Upper lobe of right lung (tissue), 1 donor: ENCODE measurements around the gene ZNF185. TPM values are rescaled to one million over a fixed set of nuclear protein-coding genes. Genes with fewer than 3 reads are reported as not detected.
A peak's percentile ranks its signal among the peaks of the same experiment; 100 is the strongest.

Source experiments
- ATAC-seq: fragments of 200-7000 bp; cut with Tn5 transposase; one replicate; pipeline ENCODE4 v1.9.1; 2020; ENCODE audit warnings: mild to moderate bottlenecking, moderate library complexity
- DNase-seq: peaks from one replicate; pipeline ENCODE4 v3.0.0-alpha.2; 2020
- H3K27ac ChIP-seq: fragments of 200-600 bp; one replicate; pipeline ENCODE4 v1.8.0; 2022
- H3K27me3 ChIP-seq: fragments of 200-600 bp; one replicate; pipeline ENCODE4 v1.8.0; 2022; ENCODE audit warnings: mild to moderate bottlenecking
- H3K36me3 ChIP-seq: fragments of 200-600 bp; one replicate; pipeline ENCODE4 v1.8.0; 2022
- H3K4me1 ChIP-seq: fragments of 200-600 bp; one replicate; pipeline ENCODE4 v1.8.0; 2022
- H3K4me3 ChIP-seq: fragments of 200-600 bp; one replicate; pipeline ENCODE4 v1.8.0; 2022; ENCODE audit warnings: mild to moderate bottlenecking
- H3K9me3 ChIP-seq: fragments of 200-600 bp; one replicate; pipeline ENCODE4 v1.8.0; 2022
- CTCF ChIP-seq: fragments of 200-600 bp; IDR thresholded peaks from one replicate; pipeline ENCODE4 v1.8.0; 2022; ENCODE audit warnings: antibody characterized with exemption
- intact Hi-C: fragments of 100-400 bp; cut with DNase I; formaldehyde crosslinking; loops from one replicate; pipeline ENCODE4 v1.11.0; 2022
- total RNA-seq: library from RNA; stranded (reverse); fragmentation: NEBNext Ultra II Directional; extraction: Animal tissue kit (Norgen Biotek cat#: 25700); gene quantifications from one replicate; pipeline ENCODE4 v1.2.1, GENCODE V29; 2021
- donor health status: DM: no; HTN: yes; CAD: no; lungs with severe emphysema.

The ZNF185 gene
- total RNA-seq, 1 donor from 2014 or later: 16.3 TPM

GRCh38 chrX:152896450-152896849 lies 1.4 kb upstream of the ZNF185 start:
- DNase-seq (no peak), ATAC-seq (no peak)
- Histone ChIP-seq H3K4me1 (no peaks in the 10 kb centered on the region), H3K9me3 (no peaks in the 10 kb centered on the region), H3K27ac (no peak overlapping the region), H3K27me3 (no peaks in the 10 kb centered on the region), H3K36me3 (no peaks in the 10 kb centered on the region), H3K4me3 (no peak overlapping the region)
- intact Hi-C loops: no loop called here
- no peak for TF ChIP-seq CTCF

GRCh38 chrX:152898442-152898841 lies 575 bp downstream of the ZNF185 start:
- no peaks in the 10 kb centered on the region for H3K27me3 ChIP-seq
- peak overlapping the region; percentile 30 for H3K4me3 ChIP-seq
- no peak for TF ChIP-seq CTCF
- H3K36me3 ChIP-seq: no peaks in the 10 kb centered on the region
- intact Hi-C loops: no loop called here
- DNase-seq (no peak), ATAC-seq (no peak)
- H3K9me3 ChIP-seq: no peaks in the 10 kb centered on the region
- H3K4me1 ChIP-seq: no peaks in the 10 kb centered on the region
- no peak overlapping the region for H3K27ac ChIP-seq

DNA sequence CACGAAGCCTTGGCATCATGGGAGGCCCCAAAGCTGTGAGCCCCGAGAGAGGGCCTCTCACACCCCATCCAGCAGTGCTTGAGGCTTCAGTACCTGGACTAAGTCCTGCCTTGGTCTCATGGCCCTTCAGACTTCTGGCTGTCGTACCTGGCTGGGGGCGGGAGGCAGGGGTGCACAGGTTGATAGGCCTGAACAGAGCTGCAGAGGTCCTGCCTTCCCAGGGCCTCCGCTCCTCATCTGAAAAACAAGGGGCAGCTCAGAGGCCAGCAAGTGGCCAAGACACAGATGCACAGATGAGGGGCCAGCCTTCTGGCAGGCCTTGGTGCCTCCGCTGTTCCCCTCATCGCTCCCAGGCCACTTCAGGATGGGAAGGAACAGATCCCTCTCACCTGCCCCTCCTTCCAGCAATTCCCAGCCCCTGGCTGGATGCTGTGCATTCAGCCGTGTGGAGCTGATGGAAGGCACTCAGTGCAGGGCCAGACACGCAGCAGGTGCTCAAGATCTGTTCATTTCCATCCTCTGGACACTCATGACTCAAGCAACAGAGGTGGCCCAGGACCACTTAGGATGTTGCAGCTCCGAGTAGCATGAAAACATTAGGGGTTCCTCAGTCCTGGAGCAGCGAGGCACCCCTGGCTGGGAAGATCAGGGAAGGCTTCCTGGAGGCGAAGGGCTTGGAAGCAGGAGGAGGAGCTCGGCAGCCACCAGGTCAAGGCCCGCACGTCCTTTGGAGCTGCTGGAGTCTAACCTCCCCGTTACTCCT lies 1.4 kb downstream of the ZNF185 start:
- DNase-seq (no peak), ATAC-seq (no peak)
- intact Hi-C loops: no loop called here
- Histone ChIP-seq H3K27ac (no peak overlapping the region), H3K27me3 (no peaks in the 10 kb centered on the region), H3K4me1 (no peaks in the 10 kb centered on the region), H3K4me3 (no peak overlapping the region), H3K36me3 (no peaks in the 10 kb centered on the region), H3K9me3 (no peaks in the 10 kb centered on the region)
- no peak for TF ChIP-seq CTCF

DNA sequence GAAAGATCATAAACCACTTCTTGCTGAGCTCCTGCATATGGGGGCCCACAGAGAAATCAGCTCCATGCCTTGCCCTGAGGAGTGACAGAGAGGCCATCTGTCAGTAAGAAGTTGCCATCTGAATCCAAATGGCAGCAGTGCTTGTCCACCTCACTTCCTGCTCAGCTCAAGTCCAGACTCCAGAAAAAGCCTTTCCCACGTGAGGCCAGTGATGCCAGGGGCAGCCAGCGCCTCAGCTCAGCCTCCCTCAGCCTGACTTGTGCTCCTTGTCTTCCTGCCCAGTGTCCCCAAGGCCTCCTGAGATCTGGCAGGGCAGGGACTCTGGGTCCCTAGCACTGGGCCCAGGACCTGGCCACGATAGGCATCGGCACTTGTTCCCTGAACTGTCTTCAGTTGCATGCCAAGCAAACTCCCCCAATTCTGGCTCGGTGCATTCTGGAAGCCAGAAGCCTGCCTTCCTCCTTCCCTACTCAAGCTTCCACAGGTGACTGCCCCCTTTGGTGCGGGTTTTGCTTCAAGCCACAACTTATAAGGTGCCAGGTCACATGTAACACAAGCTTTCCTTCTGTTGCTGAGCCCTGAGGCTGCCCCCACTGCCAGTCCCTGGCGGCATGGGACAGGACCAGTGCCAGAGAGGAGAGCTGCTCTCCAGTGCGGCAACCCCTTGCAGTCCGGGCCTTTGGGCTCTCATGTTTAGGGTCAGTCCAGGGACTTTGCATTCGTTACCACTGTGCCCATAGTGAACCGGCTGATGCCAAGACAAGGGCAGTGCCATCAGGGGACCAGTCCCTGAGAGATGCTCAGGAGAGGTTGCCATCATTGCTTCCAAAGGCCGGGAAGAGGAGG lies 2.2 kb downstream of the ZNF185 start:
- Histone ChIP-seq H3K36me3 (no peaks in the 10 kb centered on the region), H3K27me3 (no peaks in the 10 kb centered on the region), H3K4me3 (no peak overlapping the region), H3K4me1 (no peaks in the 10 kb centered on the region), H3K9me3 (no peaks in the 10 kb centered on the region), H3K27ac (no peak overlapping the region)
- no peak for DNase-seq
- ATAC-seq: no peak
- TF ChIP-seq CTCF: no peak
- intact Hi-C loops: no loop called here

- Histone ChIP-seq H3K4me1 (no peaks in the 10 kb centered on the region), H3K27me3 (no peaks in the 10 kb centered on the region), H3K27ac (no peak overlapping the region), H3K36me3 (no peaks in the 10 kb centered on the region), H3K9me3 (no peaks in the 10 kb centered on the region), H3K4me3 (no peak overlapping the region)
- ATAC-seq (no peak), DNase-seq (no peak)
- intact Hi-C loops: no loop called here
- no peak for TF ChIP-seq CTCF
Observed at GRCh38 chrX:152900937-152901445, 3.1 kb downstream of the ZNF185 start.
